HG02884 (cell line): ENCODE measurements around the gene UBA1.
"Not testable (repeated sequence)": the region's sequence is repeated elsewhere in the genome, so short reads cannot be mapped to it uniquely, and the experiment has no call there.

Source experiments
- ATAC-seq: cut with Tn5 transposase; IDR thresholded peaks from one replicate; pipeline ENCODE4 v1.9.1; 2021; ENCODE audit warnings: mild to moderate bottlenecking, moderate library complexity; ENCODE audit not compliant: unreplicated experiment

The UBA1 gene

GRCh38 chrX:47247999-47248320 is 54.3 kb downstream of the UBA1 start:
- no peak for ATAC-seq

GRCh38 chrX:47248576-47248975 is 54.9 kb downstream of the UBA1 start:
- no peak for ATAC-seq

GRCh38 chrX:47250017-47250347 is 56.4 kb downstream of the UBA1 start:
- no peak for ATAC-seq

GRCh38 chrX:47257620-47258019 is 64.0 kb downstream of the UBA1 start:
- not testable (repeated sequence) for ATAC-seq
